Mucosa of stomach (tissue), 1 donor: ENCODE data around the gene ARAP1.

Experiments
- H3K27me3 ChIP-seq: one replicate; pipeline ENCODE4 v1.7.0; 2013; ENCODE audit warnings: mild to moderate bottlenecking, low read length; ENCODE audit not compliant: control insufficient read depth, insufficient read depth
- H3K36me3 ChIP-seq: one replicate; pipeline ENCODE4 v1.7.0; 2013; ENCODE audit warnings: low read length; ENCODE audit not compliant: control insufficient read depth, insufficient read depth
- H3K4me1 ChIP-seq: one replicate; pipeline ENCODE4 v1.7.0; 2013; ENCODE audit warnings: mild to moderate bottlenecking, low read length; ENCODE audit not compliant: control insufficient read depth, insufficient read depth
- H3K4me3 ChIP-seq: one replicate; pipeline ENCODE4 v1.7.0; 2013; ENCODE audit warnings: low read length
- H3K9ac ChIP-seq: one replicate; pipeline ENCODE4 v1.7.0; 2013; ENCODE audit warnings: mild to moderate bottlenecking, low read length, moderate library complexity
- H3K9me3 ChIP-seq: one replicate; pipeline ENCODE4 v1.7.0; 2013; ENCODE audit warnings: mild to moderate bottlenecking, low read length, moderate library complexity; ENCODE audit not compliant: control insufficient read depth
- donor health status: Pancreatic carcinoma.

The ARAP1 gene

DNA sequence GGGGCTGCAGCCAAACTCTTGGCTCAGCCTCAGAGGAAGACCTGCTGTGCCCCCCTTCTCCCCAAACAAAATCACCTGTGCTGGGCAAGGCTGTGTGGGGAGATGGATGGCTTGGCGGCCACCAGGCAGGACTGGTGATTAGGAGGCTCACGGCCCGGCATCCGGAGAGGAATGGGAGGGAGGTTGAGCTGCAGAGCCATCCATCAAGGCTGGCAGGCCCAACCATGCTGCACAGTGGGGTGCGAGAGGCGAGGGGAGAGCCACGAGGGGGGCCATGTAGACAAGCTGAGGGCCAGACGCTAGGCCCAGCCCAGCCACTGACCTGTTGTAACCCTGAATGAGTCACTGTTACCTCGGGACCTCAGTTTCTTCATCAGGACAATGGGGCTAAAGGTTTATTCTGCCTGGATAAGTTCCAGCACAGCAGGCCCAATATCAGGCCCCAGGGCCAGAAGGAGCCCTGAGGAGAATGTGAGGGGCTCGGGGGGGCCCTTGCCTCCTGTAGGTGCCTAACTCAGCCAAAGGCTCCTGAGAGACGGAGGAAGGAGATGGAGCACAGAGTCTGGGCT, 96.2 kb downstream of the ARAP1 start:
- Histone ChIP-seq H3K9me3 (no peaks in the 10 kb centered on the region), H3K9ac (no peak overlapping the region), H3K27me3 (no peaks in the 10 kb centered on the region), H3K4me1 (no peaks in the 10 kb centered on the region), H3K36me3 (no peaks in the 10 kb centered on the region), H3K4me3 (no peak overlapping the region)

DNA sequence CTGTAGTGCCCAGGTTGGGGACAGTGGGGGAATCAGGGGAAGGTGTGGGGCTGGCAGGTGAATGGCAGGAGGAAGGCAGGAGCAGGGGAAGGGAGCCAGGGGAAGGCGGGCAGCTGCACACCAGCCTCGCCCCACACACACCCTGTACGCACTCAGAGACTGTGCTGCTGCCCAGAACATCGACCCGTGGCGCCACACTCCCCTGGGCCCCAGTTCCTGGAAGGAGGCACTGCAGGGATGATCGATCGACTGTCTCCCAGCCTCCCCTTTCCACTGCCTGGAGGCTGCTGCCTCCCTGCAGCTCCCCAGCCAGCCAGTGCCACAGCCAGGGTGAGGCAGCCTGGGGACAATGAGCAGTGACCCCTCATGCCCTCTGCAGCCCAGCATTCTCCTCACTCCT, 97.2 kb downstream of the ARAP1 start:
- no peaks in the 10 kb centered on the region for H3K36me3 ChIP-seq
- H3K9me3 ChIP-seq, result no peaks in the 10 kb centered on the region
- H3K4me1 ChIP-seq, result no peaks in the 10 kb centered on the region
- no peak overlapping the region for H3K9ac ChIP-seq
- H3K4me3 ChIP-seq, result no peak overlapping the region
- no peaks in the 10 kb centered on the region for H3K27me3 ChIP-seq

DNA sequence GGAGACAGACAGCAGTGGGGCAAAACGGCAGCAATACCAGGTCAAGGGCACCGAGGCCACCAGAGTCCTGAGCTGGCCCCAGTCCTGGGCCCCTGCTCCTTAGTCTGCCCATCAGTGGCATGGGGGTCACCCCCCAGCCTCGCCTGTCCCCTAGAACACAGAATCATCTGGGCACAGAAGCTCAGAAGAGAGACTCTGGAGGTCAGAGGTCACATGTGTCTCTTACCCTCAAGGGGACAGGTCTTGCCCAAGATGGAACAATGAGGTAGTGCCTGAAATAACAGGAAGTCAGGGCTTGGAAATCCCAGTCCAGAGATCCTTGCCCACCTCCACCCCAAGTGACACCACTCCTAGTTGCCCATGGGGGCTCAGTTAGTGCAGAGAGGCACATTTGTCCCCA, 98.6 kb downstream of the ARAP1 start:
- Histone ChIP-seq H3K4me3 (no peak overlapping the region), H3K27me3 (no peaks in the 10 kb centered on the region), H3K9ac (no peak overlapping the region), H3K9me3 (no peaks in the 10 kb centered on the region), H3K36me3 (no peaks in the 10 kb centered on the region), H3K4me1 (no peaks in the 10 kb centered on the region)

DNA sequence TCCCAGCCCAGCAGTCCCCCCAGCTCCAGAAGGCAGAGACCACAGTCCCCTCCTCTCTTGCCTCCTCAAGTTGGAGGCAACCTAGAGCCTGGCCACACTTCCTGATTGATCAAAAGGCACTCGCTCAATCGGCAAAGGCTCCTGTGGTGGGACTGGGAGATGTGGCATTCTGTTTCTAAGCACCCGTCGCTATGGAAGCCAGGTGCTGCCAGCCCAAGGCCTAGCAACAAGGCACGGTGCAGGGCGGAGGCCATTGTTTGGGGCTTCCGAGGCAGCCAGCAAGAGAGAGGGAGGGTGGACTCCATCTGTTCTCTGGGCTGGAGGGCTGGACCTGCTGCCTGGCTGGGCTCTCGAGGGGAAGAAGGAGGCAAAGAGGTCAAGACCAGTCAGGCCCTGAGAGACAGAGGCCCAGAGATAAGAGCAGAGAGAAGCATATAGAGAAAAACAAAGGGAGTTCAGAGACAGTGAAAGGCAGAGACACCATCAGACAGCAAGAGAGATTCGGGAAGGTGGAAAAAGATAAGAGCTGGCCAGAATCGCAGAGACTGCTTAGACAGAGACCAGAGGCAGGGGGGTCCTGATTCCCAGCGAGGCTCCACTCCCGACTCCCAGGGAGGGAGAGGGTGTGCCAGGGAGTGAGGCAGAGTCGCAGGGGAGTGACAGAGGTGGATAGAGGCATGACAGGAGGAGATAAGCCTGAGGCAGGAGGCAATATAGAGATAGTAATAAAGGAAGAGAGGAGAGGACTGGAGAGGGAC, 99.2 kb downstream of the ARAP1 start:
- no peaks in the 10 kb centered on the region for H3K4me1 ChIP-seq
- H3K9ac ChIP-seq, result no peak overlapping the region
- H3K36me3 ChIP-seq, result no peaks in the 10 kb centered on the region
- no peaks in the 10 kb centered on the region for H3K9me3 ChIP-seq
- no peak overlapping the region for H3K4me3 ChIP-seq
- H3K27me3 ChIP-seq, result no peaks in the 10 kb centered on the region

DNA sequence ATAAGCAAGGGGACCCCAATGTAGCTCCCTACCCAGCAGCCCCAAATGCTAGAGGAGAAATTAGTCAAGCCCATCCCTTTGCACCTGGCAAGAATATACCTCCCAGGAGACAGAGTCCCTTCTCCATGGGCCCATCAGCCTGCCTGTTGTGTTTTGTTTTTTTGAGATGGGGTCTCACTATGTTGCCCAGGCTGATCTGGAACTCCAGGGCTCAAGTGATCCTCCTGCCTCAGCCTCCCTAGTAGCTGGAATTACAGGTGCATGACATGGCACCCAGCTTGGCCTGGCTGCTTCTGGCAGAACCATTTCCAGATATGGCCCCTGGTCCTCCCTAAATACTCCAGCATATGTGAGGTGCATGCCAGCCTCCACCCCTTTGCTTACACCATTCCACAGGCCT, 100.1 kb downstream of the ARAP1 start:
- Histone ChIP-seq H3K27me3 (no peaks in the 10 kb centered on the region), H3K36me3 (no peaks in the 10 kb centered on the region), H3K9ac (no peak overlapping the region), H3K4me1 (no peaks in the 10 kb centered on the region), H3K4me3 (no peak overlapping the region), H3K9me3 (no peaks in the 10 kb centered on the region)

DNA sequence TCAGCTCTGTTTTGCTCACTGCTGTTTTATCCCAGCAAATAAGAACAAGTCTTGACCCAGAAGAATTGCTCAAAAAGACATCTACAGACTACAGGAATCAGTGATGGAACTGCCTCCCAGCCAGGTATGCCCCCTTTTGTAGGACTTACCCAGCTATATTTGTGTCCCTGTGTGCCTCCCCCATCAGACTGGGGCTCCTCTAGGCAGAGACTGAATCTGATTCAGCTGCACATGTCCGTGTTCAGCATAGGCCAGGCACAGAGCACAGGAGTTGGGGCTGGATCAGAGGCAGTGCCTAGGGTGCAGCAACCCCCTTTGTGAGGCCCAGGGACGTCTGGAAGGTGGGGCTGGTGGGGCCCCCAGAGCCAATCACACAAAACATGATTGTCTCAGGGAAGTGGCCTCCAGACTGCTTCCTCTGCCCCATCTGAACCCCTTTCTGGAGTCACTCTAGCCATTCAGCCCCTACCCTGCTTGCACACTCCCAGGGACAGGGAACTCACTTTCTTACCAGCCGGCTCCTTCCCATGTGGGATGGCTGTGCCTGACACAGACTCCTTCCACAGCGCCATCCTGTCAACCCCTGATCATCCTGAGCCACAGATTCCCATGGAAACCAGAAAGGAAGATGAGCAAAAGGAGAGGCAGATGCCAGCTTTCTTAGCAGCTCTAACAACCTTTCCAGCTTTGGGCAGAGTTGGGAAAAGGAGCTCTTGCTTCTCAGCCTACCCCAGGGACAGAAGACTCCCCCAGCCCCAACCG, 102.8 kb downstream of the ARAP1 start:
- H3K4me1 ChIP-seq, result no peaks in the 10 kb centered on the region
- H3K9me3 ChIP-seq, result no peaks in the 10 kb centered on the region
- no peak overlapping the region for H3K4me3 ChIP-seq
- no peaks in the 10 kb centered on the region for H3K27me3 ChIP-seq
- no peaks in the 10 kb centered on the region for H3K36me3 ChIP-seq
- H3K9ac ChIP-seq, result no peak overlapping the region

DNA sequence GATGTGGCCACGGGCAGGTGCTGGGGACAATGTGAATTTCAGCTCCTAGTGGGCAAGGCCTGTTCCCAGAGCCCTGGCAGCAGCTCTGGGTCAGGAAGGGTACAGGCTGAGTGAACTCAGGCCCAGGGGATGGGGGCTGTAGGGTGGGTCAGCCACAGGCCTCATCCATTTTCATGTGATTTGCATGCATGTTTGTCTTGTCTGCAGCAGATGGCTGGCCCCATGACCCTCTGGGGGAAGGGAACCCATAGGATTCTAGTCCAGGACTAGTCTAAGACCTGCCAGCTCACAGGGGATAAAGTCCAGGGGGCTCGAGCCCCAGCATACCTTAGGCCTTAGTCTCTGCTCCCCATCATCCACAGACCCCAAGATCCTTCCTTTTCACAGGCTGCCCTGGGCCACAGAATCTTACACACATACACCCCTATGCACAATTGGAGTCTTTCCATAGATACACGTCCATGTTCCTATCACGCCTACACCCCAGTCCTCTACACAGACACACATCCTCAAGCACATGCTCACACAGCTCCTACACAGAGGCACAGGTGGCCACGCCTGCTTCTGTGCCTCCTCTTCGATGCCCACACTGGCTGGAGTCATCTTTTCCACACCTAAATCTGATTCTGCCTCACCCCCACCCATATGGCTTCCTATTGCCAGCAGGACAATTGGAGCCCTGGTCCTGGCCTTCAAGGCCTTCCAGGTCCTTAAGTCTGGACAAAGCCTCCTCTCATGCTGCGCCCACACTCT, 103.6 kb downstream of the ARAP1 start:
- Histone ChIP-seq H3K27me3 (no peaks in the 10 kb centered on the region), H3K36me3 (no peaks in the 10 kb centered on the region), H3K4me1 (no peaks in the 10 kb centered on the region), H3K9ac (no peak overlapping the region), H3K9me3 (no peaks in the 10 kb centered on the region), H3K4me3 (no peak overlapping the region)

DNA sequence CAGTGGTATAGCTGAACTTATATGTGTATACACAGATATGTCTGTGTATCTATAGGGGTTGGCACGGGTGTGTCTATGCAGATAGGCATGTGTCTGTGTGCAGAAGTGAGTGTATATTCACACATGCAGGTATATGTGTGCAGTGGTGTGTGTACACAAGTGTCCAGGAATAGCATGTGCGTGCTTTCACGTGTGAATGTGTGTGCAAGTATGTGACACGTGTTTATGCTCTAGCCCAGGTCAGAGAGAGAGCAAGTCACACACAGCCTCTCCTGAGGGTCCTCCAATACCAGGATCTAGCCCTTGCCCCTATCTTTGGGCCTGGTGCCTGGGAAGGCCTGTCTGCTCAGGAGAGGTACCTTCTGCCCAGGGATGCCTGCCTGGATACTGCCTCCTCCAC, 104.3 kb downstream of the ARAP1 start:
- H3K4me3 ChIP-seq, result no peak overlapping the region

DNA sequence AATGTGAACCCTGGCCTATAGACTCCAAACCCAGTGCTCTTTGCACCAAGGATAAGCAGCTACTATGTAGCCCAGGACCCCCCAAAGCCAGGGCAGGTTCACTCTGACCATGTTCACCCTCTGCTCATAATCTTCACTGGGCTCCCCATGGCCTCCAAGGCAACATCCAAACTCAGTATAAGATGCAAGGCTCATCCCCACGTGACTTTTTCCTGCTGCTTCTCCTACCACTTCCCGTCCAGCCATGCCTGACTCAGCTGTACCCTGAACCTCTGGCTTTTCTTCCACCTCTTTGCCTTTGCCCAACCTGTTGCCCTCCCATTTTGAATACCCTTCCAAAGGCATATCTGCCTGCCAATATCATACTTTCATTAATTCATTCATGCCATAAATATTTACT, 105.7 kb downstream of the ARAP1 start:
- Histone ChIP-seq H3K27me3 (peaks cover 13% of the 10 kb centered on the region), H3K9me3 (no peaks in the 10 kb centered on the region)

More for the DNA sequence above, 104.3 kb downstream of the ARAP1 start:
- Histone ChIP-seq H3K4me1 (no peaks in the 10 kb centered on the region), H3K9ac (no peak overlapping the region), H3K27me3 (peaks cover under 1% of the 10 kb centered on the region), H3K36me3 (no peaks in the 10 kb centered on the region), H3K9me3 (no peaks in the 10 kb centered on the region)

DNA sequence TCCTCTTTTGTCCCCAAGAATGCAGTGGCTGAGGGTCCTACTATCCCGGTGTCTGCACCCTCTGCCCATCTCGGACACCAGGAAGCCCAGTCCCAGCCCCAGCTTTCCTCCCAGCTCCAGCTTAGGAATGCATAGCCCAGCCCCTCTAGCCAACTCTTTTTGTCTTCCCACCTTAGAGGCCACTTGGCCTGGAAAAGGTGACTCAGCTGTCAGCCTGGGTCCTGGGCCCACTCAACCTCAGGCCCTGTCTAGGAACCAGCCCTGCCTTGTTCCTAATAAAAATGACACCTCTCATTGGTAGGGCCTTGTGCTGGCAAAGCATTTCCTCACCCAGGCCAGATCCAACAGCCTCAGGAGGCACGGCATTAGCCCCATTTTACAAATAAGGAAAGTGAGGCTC, 106.2 kb downstream of the ARAP1 start:
- peaks cover 6% of the 10 kb centered on the region for H3K4me1 ChIP-seq
- H3K4me3 ChIP-seq, result no peak overlapping the region
- no peaks in the 10 kb centered on the region for H3K36me3 ChIP-seq
- peaks cover 17% of the 10 kb centered on the region for H3K27me3 ChIP-seq
- no peaks in the 10 kb centered on the region for H3K9me3 ChIP-seq
- H3K9ac ChIP-seq, result no peak overlapping the region

More for the DNA sequence above, 105.7 kb downstream of the ARAP1 start:
- Histone ChIP-seq H3K9ac (no peak overlapping the region), H3K4me3 (no peak overlapping the region), H3K4me1 (peaks cover 6% of the 10 kb centered on the region), H3K36me3 (no peaks in the 10 kb centered on the region)

DNA sequence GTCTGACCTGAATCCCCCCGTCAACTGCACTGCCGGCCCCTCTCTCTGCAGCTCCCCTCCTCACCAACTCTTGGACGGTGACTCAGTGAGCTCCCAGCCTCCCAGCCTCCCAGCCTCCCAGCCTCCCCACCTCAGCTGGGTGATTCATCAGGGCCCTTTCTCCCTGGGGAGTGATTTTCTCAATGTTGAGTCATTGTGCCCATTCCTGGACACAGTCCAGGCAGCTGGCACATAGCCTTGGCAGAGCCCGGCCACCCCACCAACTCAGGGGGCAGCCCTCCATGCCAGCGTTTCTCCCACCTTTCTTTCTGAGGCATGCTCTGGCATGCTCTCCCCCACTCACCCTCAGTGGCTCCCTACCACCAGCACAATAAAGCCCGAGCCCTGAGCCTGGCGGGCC, 108.7 kb downstream of the ARAP1 start:
- Histone ChIP-seq H3K4me1 (peaks cover 6% of the 10 kb centered on the region), H3K4me3 (no peak overlapping the region), H3K27me3 (peaks cover 38% of the 10 kb centered on the region), H3K9me3 (no peaks in the 10 kb centered on the region), H3K36me3 (no peaks in the 10 kb centered on the region), H3K9ac (no peak overlapping the region)
